OCI-LY7 (cell line): ENCODE results near the gene FST. TPM values are rescaled to one million over a fixed set of nuclear protein-coding genes. Genes with fewer than 3 reads are reported as not detected.

Source experiments
- BruUV-seq: library from RNA; stranded (reverse); fragments of 400-500 nt; replicated peaks from 2 replicates; lab custom pipeline; 2021; lab: Mats Ljungman, UMichigan
- CTCF ChIA-PET: fragments of 300-600 bp; sonication (Branson Sonifier 250); formaldehyde crosslinking; loops from one replicate; lab custom pipeline; 2022; ENCODE audit warnings: antibody characterized with exemption; ENCODE audit not compliant: unreplicated experiment; lab: Charles Lee
- POLR2A ChIA-PET: fragments of 300-600 bp; sonication (Branson Sonifier 250); formaldehyde crosslinking; loops from one replicate; lab custom pipeline; 2022; ENCODE audit warnings: antibody characterized with exemption; lab: Charles Lee
- DNase-seq: peaks from one replicate; pipeline ENCODE4 v3.0.0-alpha.2; 2015; ENCODE audit warnings: low spot score
- H2AFZ ChIP-seq: fragments of 200-600 bp; sonication (generic), shearing (Covaris generic); 2 replicates; pipeline ENCODE4 v1.6.1; 2014; ENCODE audit warnings: mild to moderate bottlenecking, antibody characterized with exemption, low read length, moderate library complexity
- H3K27ac ChIP-seq: fragments of 200-600 bp; sonication (generic); 2 replicates; pipeline ENCODE4 v1.5.1; 2014; ENCODE audit warnings: mixed run types, low read depth, mild to moderate bottlenecking, moderate library complexity, low read length, inconsistent platforms; ENCODE audit not compliant: poor library complexity, severe bottlenecking
- H3K36me3 ChIP-seq: fragments of 200-600 bp; sonication (generic); 2 replicates; pipeline ENCODE4 v1.6.1; 2014; ENCODE audit warnings: mild to moderate bottlenecking, antibody characterized with exemption, low read length, moderate library complexity, mixed read lengths; ENCODE audit not compliant: insufficient read depth
- H3K4me1 ChIP-seq: fragments of 200-600 bp; sonication (generic); 2 replicates; pipeline ENCODE4 v1.5.1; 2014; ENCODE audit warnings: mild to moderate bottlenecking, low read length; ENCODE audit not compliant: insufficient read depth, poor library complexity, severe bottlenecking
- H3K4me2 ChIP-seq: fragments of 200-600 bp; sonication (generic); 2 replicates; pipeline ENCODE4 v1.6.1; 2014; ENCODE audit warnings: mild to moderate bottlenecking, low read length
- H3K4me3 ChIP-seq: fragments of 200-600 bp; sonication (generic); 2 replicates; pipeline ENCODE4 v1.5.1; 2014; ENCODE audit warnings: mild to moderate bottlenecking, low read depth, low read length; ENCODE audit not compliant: poor library complexity, severe bottlenecking
- H3K79me2 ChIP-seq: fragments of 200-600 bp; sonication (generic); 2 replicates; pipeline ENCODE4 v1.6.1; 2016; ENCODE audit warnings: low read depth, mild to moderate bottlenecking, low read length, moderate library complexity, mixed read lengths; ENCODE audit not compliant: insufficient read depth
- H3K9me2 ChIP-seq: fragments of 200-600 bp; sonication (generic); 2 replicates; pipeline ENCODE4 v1.6.1; 2016; ENCODE audit warnings: mild to moderate bottlenecking, low read length, mixed read lengths; ENCODE audit not compliant: insufficient read depth
- H3K9me3 ChIP-seq: fragments of 200-600 bp; sonication (generic); 2 replicates; pipeline ENCODE4 v1.6.1; 2014; ENCODE audit warnings: mild to moderate bottlenecking, mixed run types, low read length, mixed read lengths
- H4K20me1 ChIP-seq: fragments of 200-600 bp; sonication (generic); 2 replicates; pipeline ENCODE4 v1.6.1; 2014; ENCODE audit warnings: mild to moderate bottlenecking, antibody characterized with exemption, low read length, moderate library complexity, mixed read lengths; ENCODE audit not compliant: insufficient read depth
- EZH2phosphoT487 ChIP-seq: fragments of 200-600 bp; sonication (generic); IDR thresholded peaks from 2 replicates; pipeline ENCODE4 v1.6.1; 2018; ENCODE audit warnings: low read depth, borderline replicate concordance, mild to moderate bottlenecking, mixed run types, antibody characterized with exemption, low read length, moderate library complexity, mixed read lengths
- intact Hi-C: fragments of 100-400 bp; cut with micrococcal nuclease; formaldehyde crosslinking; loops from one replicate; pipeline ENCODE4 v1.10.0; 2022; ENCODE audit not compliant: unreplicated experiment
- total RNA-seq, 2 experiments: library from RNA; depleted of rRNA in 1 of 2; stranded (reverse); fragments of >200 nt in 1 of 2; shearing (Covaris generic) in 1 of 2; gene quantifications; 2 replicates each; pipeline ENCODE4 v1.2.3, GENCODE V29; 2014 to 2022
- TF ChIP-seq, protein P1 (sequence below): fragments of 200-600 bp; sonication (generic); conservative IDR thresholded peaks from 2 replicates; pipeline ENCODE4 v1.5.1; 2014; ENCODE audit warnings: mild to moderate bottlenecking, antibody characterized with exemption, low read length, moderate library complexity, mixed read lengths

Gene FST
- total RNA-seq, 2 experiments from 2014 or later: not detected

DNA sequence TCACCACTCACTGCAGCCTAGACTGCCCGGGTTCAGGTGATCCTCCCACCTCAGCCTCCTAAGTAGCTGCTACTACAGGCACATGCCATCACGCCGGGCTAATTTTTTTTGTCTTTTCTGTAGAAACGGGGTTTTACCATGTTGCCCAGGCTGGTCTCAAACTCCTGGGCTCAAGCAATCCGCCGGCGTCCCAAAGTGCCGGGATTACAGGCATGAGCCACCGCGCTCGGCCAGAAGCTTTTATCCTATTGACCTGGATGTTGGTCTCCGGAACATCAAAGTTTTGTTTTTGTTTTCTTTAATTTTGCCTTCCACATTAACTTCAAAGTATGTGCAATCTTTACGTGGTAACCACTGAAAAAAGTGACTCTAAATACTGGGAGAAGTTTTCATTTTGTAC lies 42.4 kb upstream of the FST start:
- intact Hi-C loops: no loop called here
- no peaks in the 10 kb centered on the region for H3K9me2 ChIP-seq
- CTCF ChIA-PET: no interaction called here
- no peak overlapping the region for H3K27ac ChIP-seq
- TF ChIP-seq EZH2phosphoT487: no peak
- TF ChIP-seq, protein P1, sequence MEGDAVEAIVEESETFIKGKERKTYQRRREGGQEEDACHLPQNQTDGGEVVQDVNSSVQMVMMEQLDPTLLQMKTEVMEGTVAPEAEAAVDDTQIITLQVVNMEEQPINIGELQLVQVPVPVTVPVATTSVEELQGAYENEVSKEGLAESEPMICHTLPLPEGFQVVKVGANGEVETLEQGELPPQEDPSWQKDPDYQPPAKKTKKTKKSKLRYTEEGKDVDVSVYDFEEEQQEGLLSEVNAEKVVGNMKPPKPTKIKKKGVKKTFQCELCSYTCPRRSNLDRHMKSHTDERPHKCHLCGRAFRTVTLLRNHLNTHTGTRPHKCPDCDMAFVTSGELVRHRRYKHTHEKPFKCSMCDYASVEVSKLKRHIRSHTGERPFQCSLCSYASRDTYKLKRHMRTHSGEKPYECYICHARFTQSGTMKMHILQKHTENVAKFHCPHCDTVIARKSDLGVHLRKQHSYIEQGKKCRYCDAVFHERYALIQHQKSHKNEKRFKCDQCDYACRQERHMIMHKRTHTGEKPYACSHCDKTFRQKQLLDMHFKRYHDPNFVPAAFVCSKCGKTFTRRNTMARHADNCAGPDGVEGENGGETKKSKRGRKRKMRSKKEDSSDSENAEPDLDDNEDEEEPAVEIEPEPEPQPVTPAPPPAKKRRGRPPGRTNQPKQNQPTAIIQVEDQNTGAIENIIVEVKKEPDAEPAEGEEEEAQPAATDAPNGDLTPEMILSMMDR: no peak
- H3K4me3 ChIP-seq: no peak overlapping the region
- H4K20me1 ChIP-seq: no peaks in the 10 kb centered on the region
- BruUV-seq: no TSS peak
- no peak for DNase-seq
- no peak overlapping the region for H2AFZ ChIP-seq
- POLR2A ChIA-PET: interaction anchor here (0.5 kb wide), 1 partner anchor 181 kb away, joined by 5 read pairs; no protein-coding TSS in a partner anchor
- no peaks in the 10 kb centered on the region for H3K4me1 ChIP-seq
- no peak overlapping the region for H3K4me2 ChIP-seq
- H3K79me2 ChIP-seq: no peaks in the 10 kb centered on the region
- H3K9me3 ChIP-seq: no peaks in the 10 kb centered on the region
- no peaks in the 10 kb centered on the region for H3K36me3 ChIP-seq

DNA sequence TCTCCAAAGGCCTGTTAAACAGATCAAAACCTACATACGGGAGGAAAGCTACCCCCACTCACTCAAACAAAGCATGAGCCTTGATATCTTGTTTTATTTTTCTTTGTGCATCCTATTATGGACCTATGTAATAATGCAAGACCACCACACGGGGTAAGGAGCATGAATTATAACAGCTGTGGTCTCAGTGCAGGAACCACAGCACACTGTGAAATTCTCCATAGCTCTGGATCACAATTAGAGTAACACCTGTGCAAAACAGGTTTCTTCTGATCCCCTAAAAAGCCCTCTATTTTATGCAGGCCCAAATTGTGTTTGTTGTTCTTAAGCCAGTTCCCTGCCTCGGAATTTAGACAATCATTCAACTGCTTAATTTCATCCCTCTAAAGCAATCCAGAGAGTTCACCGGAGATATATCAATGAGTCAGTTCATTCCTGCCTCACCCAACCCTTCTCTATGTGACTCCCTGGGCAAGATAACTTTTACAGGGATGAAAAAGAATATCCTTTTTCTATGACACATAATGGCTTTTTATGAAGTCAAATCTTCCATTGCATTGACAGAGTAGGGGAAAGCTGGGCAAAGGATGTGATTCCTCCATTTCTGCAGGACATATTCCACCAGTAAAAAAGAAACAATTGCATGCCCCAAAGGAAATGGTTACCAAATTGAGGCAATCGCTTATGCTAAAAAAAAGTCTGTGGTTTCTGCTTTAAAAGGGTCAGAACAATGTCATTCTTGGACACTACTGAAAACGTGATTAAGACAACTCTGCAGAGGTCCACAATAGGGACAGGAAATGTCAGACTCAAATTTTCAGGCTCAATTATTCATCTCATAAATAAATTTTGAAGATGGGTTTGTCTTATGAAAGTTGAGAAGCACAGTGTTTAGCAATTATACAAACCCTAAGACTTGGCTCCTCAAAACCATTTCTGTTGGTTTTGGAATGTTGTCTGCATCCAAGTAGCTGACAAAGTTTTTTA lies 41.6 kb upstream of the FST start:
- Histone ChIP-seq H3K9me2 (no peaks in the 10 kb centered on the region), H3K36me3 (no peaks in the 10 kb centered on the region), H3K79me2 (no peaks in the 10 kb centered on the region), H3K9me3 (no peaks in the 10 kb centered on the region), H3K4me1 (no peaks in the 10 kb centered on the region), H3K4me3 (no peak overlapping the region), H2AFZ (no peak overlapping the region), H4K20me1 (no peaks in the 10 kb centered on the region), H3K4me2 (no peak overlapping the region), H3K27ac (no peak overlapping the region)
- intact Hi-C loops: no loop called here
- POLR2A ChIA-PET: interaction anchor here (0.5 to 0.7 kb wide), 2 partner anchors 180 to 344 kb away, joined by 3 to 5 read pairs; no protein-coding TSS in a partner anchor
- no peak for TF ChIP-seq EZH2phosphoT487
- TF ChIP-seq, protein P1: no peak
- no peak for DNase-seq
- no TSS peak for BruUV-seq
- CTCF ChIA-PET: no interaction called here

DNA sequence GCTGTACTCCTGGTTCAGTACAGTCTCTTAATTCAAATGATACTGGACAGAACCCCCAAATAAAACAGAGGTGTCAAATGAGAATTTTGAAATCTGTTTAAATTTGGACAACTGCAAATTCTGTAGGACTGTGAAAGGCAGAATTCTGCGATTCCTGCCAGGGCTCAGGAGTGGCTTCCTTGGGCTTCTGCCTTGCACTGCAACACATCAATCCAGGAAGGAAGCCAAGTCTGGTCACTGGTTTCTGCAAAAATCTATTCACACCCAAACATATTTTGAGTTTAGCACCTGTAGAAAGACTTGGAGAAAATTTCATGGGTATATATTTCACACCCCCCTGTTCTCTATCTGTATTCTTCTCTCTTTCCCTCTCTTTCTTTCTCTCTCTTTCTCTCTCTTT lies 37.5 kb upstream of the FST start:
- ChIA-PET POLR2A (no interaction called here), CTCF (no interaction called here)
- DNase-seq: no peak
- Histone ChIP-seq H2AFZ (no peak overlapping the region), H3K79me2 (no peaks in the 10 kb centered on the region), H3K27ac (no peak overlapping the region), H3K36me3 (no peaks in the 10 kb centered on the region), H3K4me2 (no peak overlapping the region), H4K20me1 (no peaks in the 10 kb centered on the region), H3K9me3 (no peaks in the 10 kb centered on the region), H3K4me3 (no peak overlapping the region), H3K4me1 (no peaks in the 10 kb centered on the region), H3K9me2 (no peaks in the 10 kb centered on the region)
- intact Hi-C loops: no loop called here
- no TSS peak for BruUV-seq
- TF ChIP-seq, protein P1: no peak
- TF ChIP-seq EZH2phosphoT487: no peak
